Stimulated activated effector memory CD8-positive, alpha-beta T cell treated with anti-CD3 and anti-CD28 coated beads, Interleukin-12 subunit alpha, Interleukin-12 subunit beta, amount 100 ng/mL, for 72 hours (primary cell): ENCODE data around the gene SLC35F1.

Source experiments
- ATAC-seq: fragments of 150-1000 bp; cut with Tn5 transposase; 2 replicates; pipeline ENCODE4 v1.10.0; 2021
- DNase-seq, 2 donors: peaks; one replicate each; pipeline ENCODE4 v3.0.0; 2021 to 2022; ENCODE audit warnings: low spot score in 2 of 2
- H3K27ac Mint-ChIP-seq: one replicate; pipeline ENCODE4 v1.8.0; 2022; ENCODE audit warnings: mild to moderate bottlenecking, mixed read lengths
- H3K36me3 Mint-ChIP-seq: one replicate; pipeline ENCODE4 v1.8.0; 2022; ENCODE audit warnings: mild to moderate bottlenecking, mixed read lengths
- H3K4me1 Mint-ChIP-seq: one replicate; pipeline ENCODE4 v1.8.0; 2022; ENCODE audit warnings: mixed read lengths
- H3K4me3 Mint-ChIP-seq: one replicate; pipeline ENCODE4 v1.8.0; 2022; ENCODE audit warnings: mild to moderate bottlenecking, mixed read lengths
- H3K9me3 Mint-ChIP-seq: one replicate; pipeline ENCODE4 v1.8.0; 2022; ENCODE audit warnings: mixed read lengths

SLC35F1 gene

DNA sequence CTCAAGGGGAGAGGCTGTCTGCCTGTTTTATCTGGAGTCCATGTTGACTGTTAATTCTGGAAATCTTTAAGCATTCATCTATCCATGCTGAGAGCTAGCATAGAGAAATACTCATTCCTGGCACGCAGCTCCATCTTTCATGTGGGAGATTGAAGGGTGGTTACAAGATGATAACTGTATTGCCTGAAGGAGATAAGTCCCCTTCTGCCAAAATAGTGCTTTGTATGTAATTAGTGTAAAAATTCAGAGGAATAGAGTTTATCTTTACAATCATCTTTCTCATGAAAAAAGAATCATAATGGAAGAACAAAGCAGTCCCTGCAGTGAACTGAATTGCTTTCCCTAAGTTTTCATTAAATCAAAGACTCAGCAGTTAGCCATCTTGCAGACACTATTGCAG lies 256.5 kb downstream of the SLC35F1 start:
- Mint-ChIP-seq H3K9me3 (no peaks in the 10 kb centered on the region), H3K36me3 (no peaks in the 10 kb centered on the region), H3K4me1 (no peaks in the 10 kb centered on the region), H3K27ac (no peak overlapping the region), H3K4me3 (no peak overlapping the region)
- no peak for DNase-seq
- ATAC-seq = no peak

DNA sequence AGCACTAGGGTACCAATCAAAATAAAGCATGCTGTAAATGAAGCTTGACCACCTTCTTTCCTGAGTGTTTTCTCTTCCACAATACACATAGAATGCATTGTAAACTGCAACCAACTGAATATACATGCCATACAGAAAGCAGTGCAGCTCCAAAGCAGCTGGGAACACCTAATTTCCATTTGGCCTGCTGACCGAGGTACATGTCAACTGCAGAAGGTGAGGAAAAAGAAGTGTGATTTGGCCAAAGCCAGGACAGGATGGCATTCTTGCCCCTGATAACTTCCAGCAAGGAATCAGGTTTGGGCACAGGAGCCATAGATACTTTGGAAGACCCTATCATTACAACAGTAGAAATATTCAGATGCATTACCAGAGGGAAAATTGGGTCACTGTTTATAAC lies 258.4 kb downstream of the SLC35F1 start:
- ATAC-seq (no peak), DNase-seq (no peak)
- Mint-ChIP-seq H3K4me3 (no peak overlapping the region), H3K9me3 (no peaks in the 10 kb centered on the region), H3K4me1 (no peaks in the 10 kb centered on the region), H3K36me3 (no peaks in the 10 kb centered on the region), H3K27ac (no peak overlapping the region)

DNA sequence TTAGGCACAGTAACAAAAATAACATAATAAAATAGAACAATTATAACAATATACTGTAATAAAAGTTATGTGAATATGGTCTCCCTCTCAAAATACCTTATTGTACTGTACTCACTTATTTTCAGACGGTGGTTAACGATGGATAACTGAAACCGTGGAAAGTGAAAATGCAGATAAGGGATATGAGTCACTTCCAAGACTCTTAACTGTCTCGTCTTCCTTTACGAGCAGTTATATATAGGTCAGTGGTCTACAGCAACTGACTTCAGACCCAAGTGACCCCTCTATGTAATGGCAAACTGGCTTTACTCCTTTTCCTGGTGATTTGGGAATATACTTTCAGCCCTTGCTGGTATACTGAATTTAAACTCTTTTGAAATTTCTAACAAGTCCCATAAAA lies 261.4 kb downstream of the SLC35F1 start:
- no peaks in the 10 kb centered on the region for H3K36me3 Mint-ChIP-seq
- H3K4me3 Mint-ChIP-seq = no peak overlapping the region
- no peaks in the 10 kb centered on the region for H3K9me3 Mint-ChIP-seq
- no peaks in the 10 kb centered on the region for H3K4me1 Mint-ChIP-seq
- DNase-seq (no peak), ATAC-seq (no peak)
- no peak overlapping the region for H3K27ac Mint-ChIP-seq

DNA sequence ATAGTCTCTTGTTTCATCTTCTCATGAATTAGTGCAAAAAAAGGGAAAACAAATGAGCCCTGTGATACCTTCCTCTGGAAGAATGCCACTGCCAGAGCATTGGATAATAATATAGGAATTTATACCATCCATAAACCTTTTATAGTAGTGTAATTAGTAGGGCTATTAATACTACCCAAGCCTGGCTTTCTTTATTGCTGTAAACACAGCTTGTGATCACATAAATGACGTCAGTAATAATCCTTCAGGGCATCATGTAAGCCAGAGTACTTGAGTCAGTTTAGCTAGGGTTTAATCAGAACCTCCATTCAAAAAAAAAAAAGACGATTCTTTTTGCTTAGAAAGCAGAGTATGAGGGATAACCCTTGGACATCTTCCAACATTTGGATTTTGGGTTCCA lies 264.8 kb downstream of the SLC35F1 start:
- no peaks in the 10 kb centered on the region for H3K36me3 Mint-ChIP-seq
- H3K9me3 Mint-ChIP-seq = peaks cover 5% of the 10 kb centered on the region
- no peak overlapping the region for H3K4me3 Mint-ChIP-seq
- no peaks in the 10 kb centered on the region for H3K4me1 Mint-ChIP-seq
- DNase-seq (no peak), ATAC-seq (no peak)
- H3K27ac Mint-ChIP-seq = no peak overlapping the region

DNA sequence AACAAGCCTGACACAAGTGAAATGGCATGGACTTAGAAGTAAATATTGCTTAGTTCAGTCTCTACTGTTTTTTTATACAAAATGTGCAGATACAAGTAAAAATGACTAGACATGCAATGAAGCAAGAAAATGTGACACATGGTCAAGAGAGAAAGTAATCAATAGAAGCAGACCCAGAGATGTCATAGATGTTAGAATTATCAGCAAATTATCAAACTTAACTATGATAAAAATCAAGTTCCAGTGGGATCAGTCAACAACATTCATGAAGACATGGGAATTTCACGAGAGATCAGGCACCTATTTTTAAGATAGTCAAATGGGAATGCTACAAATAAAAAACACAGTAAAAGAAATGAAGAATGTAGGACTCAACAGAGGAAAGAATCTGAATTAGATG lies 267.0 kb downstream of the SLC35F1 start:
- H3K27ac Mint-ChIP-seq = no peak overlapping the region
- no peaks in the 10 kb centered on the region for H3K36me3 Mint-ChIP-seq
- no peaks in the 10 kb centered on the region for H3K4me1 Mint-ChIP-seq
- H3K9me3 Mint-ChIP-seq = peaks cover 5% of the 10 kb centered on the region
- ATAC-seq (no peak), DNase-seq (no peak)
- no peak overlapping the region for H3K4me3 Mint-ChIP-seq

DNA sequence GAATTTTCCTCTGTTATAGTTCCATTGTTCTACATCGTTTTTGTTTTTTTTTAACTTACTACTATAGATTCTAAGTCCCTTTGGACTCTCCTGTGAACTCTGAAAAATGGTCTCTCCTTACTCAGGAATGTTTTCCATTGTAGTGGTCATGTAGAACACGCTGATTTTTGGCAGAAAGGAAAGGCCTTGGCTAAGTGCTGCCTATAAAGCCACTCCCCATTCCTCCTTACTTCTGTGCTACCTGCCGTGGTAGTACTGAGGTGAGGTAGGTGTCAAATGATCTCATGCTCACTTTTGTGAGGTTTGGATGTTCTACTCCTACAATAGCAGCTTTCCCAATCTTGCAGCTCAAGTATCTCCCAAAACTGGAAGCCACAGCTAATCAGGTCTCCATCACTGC lies 270.7 kb downstream of the SLC35F1 start:
- Mint-ChIP-seq H3K4me3 (no peak overlapping the region), H3K4me1 (no peaks in the 10 kb centered on the region), H3K9me3 (peaks cover 5% of the 10 kb centered on the region), H3K36me3 (no peaks in the 10 kb centered on the region), H3K27ac (no peak overlapping the region)
- DNase-seq = no peak
- no peak for ATAC-seq

DNA sequence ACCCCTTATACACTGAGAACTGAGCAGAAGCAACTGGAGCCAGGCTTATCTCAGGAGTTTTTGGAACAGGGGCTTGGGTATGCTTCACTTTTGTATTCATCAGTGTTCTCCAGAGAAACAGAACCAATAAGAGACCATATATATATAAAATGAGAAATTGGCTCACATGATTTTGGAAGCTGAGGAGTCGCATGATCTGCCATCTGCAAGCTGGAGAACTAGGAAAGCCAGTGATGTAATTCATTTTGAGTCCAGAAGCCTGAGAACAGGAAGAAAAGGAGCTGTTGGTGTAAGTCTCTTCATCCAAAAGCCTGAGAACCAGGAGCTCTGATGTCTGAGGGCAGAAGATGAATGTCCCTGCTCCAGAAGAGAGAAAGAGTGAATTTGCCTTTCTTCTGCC lies 272.0 kb downstream of the SLC35F1 start:
- no peak for DNase-seq
- Mint-ChIP-seq H3K9me3 (peaks cover 4% of the 10 kb centered on the region), H3K4me3 (no peak overlapping the region), H3K4me1 (no peaks in the 10 kb centered on the region), H3K36me3 (no peaks in the 10 kb centered on the region), H3K27ac (no peak overlapping the region)
- ATAC-seq = no peak

DNA sequence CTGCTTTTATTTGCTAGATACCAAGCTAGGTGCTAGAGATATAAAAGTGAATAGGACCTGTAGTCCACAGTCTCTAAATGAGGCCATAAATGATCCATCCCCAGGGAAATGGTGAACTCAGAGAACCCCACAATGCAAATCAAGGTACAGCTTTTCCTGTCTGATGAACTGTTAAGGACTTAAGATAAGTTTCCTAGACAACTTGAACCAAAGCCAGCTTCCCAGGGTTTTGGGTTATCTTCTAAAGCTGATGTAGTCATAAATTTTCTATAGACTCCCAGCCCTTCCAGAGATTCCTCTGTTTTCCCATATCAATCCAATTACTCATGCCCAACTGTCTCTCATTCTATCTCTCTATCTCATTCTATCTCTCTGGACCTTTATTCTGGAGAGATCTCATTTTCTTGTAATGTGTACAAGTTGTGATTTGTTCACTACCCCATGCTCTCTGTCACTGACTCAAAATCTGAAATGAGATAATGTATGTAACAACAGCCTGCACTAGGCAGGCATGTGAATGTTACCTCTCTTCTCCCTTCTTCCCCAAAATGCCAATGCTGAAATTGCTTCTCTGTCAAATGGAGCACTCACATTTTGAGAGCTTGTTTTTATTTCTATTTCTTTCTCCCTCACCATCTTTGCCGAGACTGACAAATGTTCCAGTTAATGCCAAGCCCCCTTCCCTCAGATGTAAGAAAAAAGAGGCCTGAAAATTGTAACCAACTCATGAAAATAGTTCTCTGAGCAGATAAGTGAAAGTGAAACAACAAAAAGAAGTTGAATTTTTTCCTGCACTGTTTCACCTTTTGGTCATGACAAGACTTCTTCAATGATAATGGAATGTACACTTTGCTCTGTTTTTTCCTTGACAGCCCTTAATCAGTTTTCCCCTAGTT lies 279.9 kb downstream of the SLC35F1 start:
- no peak for DNase-seq
- no peaks in the 10 kb centered on the region for H3K36me3 Mint-ChIP-seq
- no peak overlapping the region for H3K4me3 Mint-ChIP-seq
- peaks cover 10% of the 10 kb centered on the region for H3K4me1 Mint-ChIP-seq
- peak; percentile 40 for ATAC-seq
- H3K9me3 Mint-ChIP-seq = no peaks in the 10 kb centered on the region
- H3K27ac Mint-ChIP-seq = no peak overlapping the region

DNA sequence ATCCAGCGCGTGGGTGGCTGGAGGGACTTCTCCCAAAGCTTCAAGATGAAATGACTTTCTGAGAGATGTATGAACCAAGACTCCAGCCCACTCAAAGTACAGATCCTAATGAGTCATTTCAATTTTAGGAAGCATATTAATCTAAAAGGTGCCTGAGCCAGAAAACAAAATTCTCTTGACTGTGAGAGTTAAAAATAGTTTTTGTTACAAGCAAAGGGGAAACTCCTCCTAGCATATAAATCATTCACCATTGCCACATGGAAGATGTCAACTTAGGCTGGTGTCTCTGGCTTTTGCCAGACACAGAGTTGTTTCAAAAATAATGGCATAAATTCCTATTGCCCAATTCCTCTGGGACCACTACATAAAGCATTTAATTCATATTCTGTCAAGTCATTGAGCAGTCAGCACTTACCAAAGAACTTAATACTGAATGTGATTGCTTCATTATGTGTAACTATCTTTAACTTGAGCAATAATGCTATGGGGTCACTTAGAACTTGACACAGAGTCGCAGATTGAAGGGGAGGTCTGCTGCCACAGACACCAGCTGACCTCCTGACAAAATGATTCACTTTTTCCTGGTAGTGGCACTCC lies 280.6 kb downstream of the SLC35F1 start:
- ATAC-seq = no peak
- peaks cover 10% of the 10 kb centered on the region for H3K4me1 Mint-ChIP-seq

DNA sequence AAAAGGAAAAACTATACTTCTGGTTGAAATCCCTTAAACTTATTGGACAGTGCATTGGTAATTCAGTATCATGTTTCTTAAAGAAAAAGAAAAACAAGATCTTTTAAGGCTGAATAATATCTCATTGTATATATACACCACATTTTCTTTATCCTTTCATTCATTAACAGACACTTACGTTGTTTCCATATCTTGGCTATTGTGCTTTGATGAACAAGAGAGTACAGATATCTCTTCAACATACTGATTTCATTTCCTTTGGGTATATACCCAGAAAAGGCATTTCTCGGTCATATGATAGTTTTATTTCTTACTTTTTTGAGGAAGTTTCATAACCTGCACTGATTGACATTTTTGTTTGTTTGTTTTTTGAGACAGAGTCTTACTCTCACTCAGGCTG lies 281.5 kb downstream of the SLC35F1 start:
- no peaks in the 10 kb centered on the region for H3K36me3 Mint-ChIP-seq
- DNase-seq (no peak), ATAC-seq (no peak)
- no peak overlapping the region for H3K4me3 Mint-ChIP-seq
- no peaks in the 10 kb centered on the region for H3K9me3 Mint-ChIP-seq
- H3K4me1 Mint-ChIP-seq = peaks cover 10% of the 10 kb centered on the region
- no peak overlapping the region for H3K27ac Mint-ChIP-seq

More for the DNA sequence above, 280.6 kb downstream of the SLC35F1 start:
- H3K36me3 Mint-ChIP-seq = no peaks in the 10 kb centered on the region
- DNase-seq = no peak
- no peaks in the 10 kb centered on the region for H3K9me3 Mint-ChIP-seq
- no peak overlapping the region for H3K4me3 Mint-ChIP-seq
- no peak overlapping the region for H3K27ac Mint-ChIP-seq

DNA sequence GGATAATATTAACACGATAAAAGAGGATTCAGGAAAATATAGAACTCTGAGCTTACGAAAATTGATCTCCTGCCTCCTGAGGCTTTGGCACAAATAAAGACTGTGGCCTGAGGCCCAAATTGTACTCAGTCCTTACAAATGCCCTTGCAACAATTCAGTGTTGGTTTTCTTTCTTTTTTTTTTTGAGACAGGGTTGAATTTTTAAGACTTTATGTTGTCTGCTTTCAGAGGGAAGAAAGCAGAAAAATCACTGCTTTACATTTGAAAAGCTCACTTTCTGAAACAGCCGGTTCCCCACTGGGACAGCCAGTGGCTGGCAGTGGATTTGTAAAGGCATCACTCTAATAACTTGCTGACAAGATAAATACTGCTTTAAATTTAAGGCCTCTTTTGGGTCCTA lies 290.5 kb downstream of the SLC35F1 start:
- DNase-seq = no peak
- no peak for ATAC-seq
- Mint-ChIP-seq H3K27ac (no peak overlapping the region), H3K36me3 (no peaks in the 10 kb centered on the region), H3K4me3 (no peak overlapping the region), H3K4me1 (no peaks in the 10 kb centered on the region), H3K9me3 (no peaks in the 10 kb centered on the region)

DNA sequence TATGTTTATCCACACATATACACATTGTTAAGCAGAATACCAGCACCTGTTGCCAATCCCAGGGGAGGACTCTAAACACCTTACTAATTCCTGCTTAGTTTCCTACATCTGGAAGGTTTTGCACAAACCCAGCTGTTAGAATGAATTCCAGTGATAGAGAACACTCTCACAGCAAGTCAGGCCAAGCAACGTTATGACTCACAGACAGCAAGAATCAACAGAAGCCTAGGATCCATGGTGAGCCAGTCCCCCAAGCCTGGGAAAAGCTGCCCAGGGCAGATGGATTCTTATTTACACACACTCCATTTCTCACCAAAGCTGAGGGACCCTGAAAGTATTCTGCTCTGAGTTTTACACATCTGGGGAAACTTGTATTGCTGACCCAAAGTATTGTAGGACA lies 291.7 kb downstream of the SLC35F1 start:
- DNase-seq (no peak), ATAC-seq (no peak)
- Mint-ChIP-seq H3K9me3 (no peaks in the 10 kb centered on the region), H3K36me3 (no peaks in the 10 kb centered on the region), H3K4me3 (no peak overlapping the region), H3K27ac (no peak overlapping the region), H3K4me1 (no peaks in the 10 kb centered on the region)

DNA sequence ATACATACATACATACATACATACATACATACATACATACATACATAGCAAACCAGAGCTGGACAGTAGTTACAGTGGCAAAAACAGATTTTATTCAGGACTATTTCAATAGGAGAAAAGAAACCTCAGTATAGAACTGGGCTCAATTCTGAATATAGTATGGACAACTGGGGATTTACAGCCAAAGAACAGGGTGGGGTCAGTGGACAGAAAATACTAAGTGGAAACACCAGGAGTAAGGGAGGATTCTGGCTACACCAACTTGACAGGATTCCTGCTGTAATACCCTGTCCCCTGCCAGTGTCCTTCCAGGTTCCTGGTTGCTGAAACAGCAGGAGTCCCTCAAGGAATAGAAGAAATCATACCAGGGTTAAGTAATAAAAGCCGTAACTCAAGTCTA lies 293.1 kb downstream of the SLC35F1 start:
- no peaks in the 10 kb centered on the region for H3K9me3 Mint-ChIP-seq
- H3K27ac Mint-ChIP-seq = no peak overlapping the region

DNA sequence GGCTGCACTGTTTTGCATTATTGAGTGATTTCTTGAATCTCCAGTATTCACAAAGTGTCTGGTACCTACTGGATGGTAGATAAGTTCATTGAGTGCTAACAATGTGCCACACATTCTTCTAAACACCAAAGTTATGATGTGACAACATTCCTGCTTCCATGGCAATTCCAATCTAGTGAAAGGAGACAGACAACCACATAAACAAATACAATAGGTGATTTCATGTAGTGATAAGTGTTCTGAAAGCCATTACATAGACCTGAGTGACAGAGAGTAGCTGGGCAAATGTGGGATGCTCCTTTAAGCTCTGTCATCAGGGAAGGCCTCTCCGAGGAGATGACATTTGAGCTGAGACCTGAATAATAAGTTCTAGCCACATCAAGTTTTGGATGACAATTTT lies 295.5 kb downstream of the SLC35F1 start:
- H3K4me3 Mint-ChIP-seq = no peak overlapping the region
- DNase-seq = no peak
- H3K9me3 Mint-ChIP-seq = no peaks in the 10 kb centered on the region
- no peak overlapping the region for H3K27ac Mint-ChIP-seq
- ATAC-seq = no peak
- H3K4me1 Mint-ChIP-seq = no peaks in the 10 kb centered on the region
- no peaks in the 10 kb centered on the region for H3K36me3 Mint-ChIP-seq

More for the DNA sequence above, 293.1 kb downstream of the SLC35F1 start:
- Mint-ChIP-seq H3K36me3 (no peaks in the 10 kb centered on the region), H3K4me1 (no peaks in the 10 kb centered on the region), H3K4me3 (no peak overlapping the region)
- DNase-seq = no peak
- ATAC-seq = no peak

DNA sequence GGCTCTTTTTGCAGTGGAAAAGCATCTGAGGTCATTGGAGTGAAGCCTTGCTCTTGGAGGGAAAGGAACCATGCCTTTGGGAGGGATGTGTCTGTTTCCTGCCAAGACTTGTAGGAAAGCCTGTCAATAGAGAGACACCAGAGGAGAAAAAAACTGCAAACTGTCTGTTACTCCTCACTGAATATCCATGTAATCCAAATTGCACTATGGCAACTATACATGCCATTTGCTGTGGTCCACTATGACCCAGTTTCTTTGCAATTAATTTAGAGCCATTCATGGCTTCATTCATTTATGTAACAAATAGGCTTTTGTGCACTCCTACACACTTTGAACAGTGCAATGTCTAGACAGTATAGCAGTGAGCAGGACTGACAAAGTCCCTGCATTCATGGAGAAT lies 296.5 kb downstream of the SLC35F1 start:
- ATAC-seq (no peak), DNase-seq (no peak)
- H3K9me3 Mint-ChIP-seq = no peaks in the 10 kb centered on the region
- no peak overlapping the region for H3K27ac Mint-ChIP-seq
- no peak overlapping the region for H3K4me3 Mint-ChIP-seq
- H3K4me1 Mint-ChIP-seq = no peaks in the 10 kb centered on the region
- no peaks in the 10 kb centered on the region for H3K36me3 Mint-ChIP-seq

DNA sequence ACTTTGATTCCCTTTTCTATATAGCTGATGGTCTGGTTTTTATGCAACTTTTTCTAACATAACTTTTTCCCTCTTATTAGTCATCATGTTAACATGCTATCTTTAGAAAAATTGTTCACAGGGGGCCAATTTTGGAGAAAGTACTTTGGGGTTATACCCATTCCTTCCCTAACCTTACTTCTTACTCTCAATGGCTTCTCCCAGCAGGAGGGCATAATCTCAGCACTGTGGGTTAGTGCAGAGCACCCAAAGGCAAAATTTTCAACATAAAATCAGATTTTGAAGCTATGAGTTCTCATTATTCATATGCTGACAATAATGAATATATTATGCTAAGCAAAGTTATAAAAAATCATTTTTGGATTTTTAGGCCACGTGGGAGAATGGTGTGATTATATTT lies 299.2 kb downstream of the SLC35F1 start:
- Mint-ChIP-seq H3K36me3 (no peaks in the 10 kb centered on the region), H3K4me1 (no peaks in the 10 kb centered on the region), H3K27ac (no peak overlapping the region), H3K9me3 (no peaks in the 10 kb centered on the region), H3K4me3 (no peak overlapping the region)
- no peak for ATAC-seq
- no peak for DNase-seq
